Central memory CD8-positive, alpha-beta T cell (primary cell): ENCODE data around the gene RABEP2.
"Not testable (repeated sequence)": the region's sequence is repeated elsewhere in the genome, so short reads cannot be mapped to it uniquely, and the experiment has no call there.

Experiments
- ATAC-seq: fragments of 150-1000 bp; cut with Tn5 transposase; replicated peaks from 2 replicates; pipeline ENCODE4 v1.10.0; 2022; ENCODE audit warnings: mild to moderate bottlenecking, moderate FRiP score, moderate number of reproducible peaks; ENCODE audit not compliant: poor library complexity, severe bottlenecking; ENCODE audit errors: extremely low read depth
- DNase-seq, 2 donors: peaks; one replicate each; pipeline ENCODE4 v3.0.0; 2021; ENCODE audit warnings: low spot score in 2 of 2
- H3K27ac Mint-ChIP-seq: one replicate; pipeline ENCODE4 v1.8.0; 2022; ENCODE audit warnings: low read depth, mild to moderate bottlenecking, moderate library complexity, mixed read lengths
- H3K27me3 Mint-ChIP-seq: one replicate; pipeline ENCODE4 v1.8.0; 2022; ENCODE audit warnings: mixed read lengths
- H3K36me3 Mint-ChIP-seq: one replicate; pipeline ENCODE4 v1.8.0; 2022; ENCODE audit warnings: mild to moderate bottlenecking, moderate library complexity, mixed read lengths; ENCODE audit not compliant: insufficient read depth
- H3K4me1 Mint-ChIP-seq: one replicate; pipeline ENCODE4 v1.8.0; 2022; ENCODE audit warnings: mixed read lengths
- H3K4me3 Mint-ChIP-seq: one replicate; pipeline ENCODE4 v1.8.0; 2022; ENCODE audit warnings: mild to moderate bottlenecking, moderate library complexity, mixed read lengths
- H3K9me3 Mint-ChIP-seq: one replicate; pipeline ENCODE4 v1.8.0; 2022; ENCODE audit warnings: mixed read lengths

The RABEP2 gene

DNA sequence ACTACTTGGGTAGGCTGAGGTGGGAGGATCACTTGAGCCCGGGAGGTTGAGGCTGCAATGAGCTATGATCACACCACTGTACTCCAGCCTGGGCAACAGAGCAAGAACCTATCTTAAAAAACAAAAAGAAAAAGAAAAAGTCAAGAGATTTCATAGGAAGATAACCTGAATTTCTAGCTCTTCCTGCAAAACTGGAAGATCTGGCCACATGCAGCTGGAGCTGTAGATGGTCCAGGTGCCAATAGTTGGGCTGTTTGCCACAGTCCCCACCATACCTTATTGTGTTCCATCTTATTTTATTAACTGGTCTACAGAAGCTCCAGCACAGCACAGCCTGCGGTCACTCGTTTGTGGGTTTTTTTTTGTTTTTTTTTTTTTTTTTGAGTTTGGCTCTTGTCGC is 31.7 kb downstream of the RABEP2 start:
- ATAC-seq: no peak
- no peak for DNase-seq
- H3K27me3 Mint-ChIP-seq: no peaks in the 10 kb centered on the region
- H3K4me3 Mint-ChIP-seq: no peak overlapping the region
- H3K27ac Mint-ChIP-seq: no peak overlapping the region
- no peaks in the 10 kb centered on the region for H3K36me3 Mint-ChIP-seq
- no peaks in the 10 kb centered on the region for H3K4me1 Mint-ChIP-seq
- H3K9me3 Mint-ChIP-seq: no peaks in the 10 kb centered on the region

DNA sequence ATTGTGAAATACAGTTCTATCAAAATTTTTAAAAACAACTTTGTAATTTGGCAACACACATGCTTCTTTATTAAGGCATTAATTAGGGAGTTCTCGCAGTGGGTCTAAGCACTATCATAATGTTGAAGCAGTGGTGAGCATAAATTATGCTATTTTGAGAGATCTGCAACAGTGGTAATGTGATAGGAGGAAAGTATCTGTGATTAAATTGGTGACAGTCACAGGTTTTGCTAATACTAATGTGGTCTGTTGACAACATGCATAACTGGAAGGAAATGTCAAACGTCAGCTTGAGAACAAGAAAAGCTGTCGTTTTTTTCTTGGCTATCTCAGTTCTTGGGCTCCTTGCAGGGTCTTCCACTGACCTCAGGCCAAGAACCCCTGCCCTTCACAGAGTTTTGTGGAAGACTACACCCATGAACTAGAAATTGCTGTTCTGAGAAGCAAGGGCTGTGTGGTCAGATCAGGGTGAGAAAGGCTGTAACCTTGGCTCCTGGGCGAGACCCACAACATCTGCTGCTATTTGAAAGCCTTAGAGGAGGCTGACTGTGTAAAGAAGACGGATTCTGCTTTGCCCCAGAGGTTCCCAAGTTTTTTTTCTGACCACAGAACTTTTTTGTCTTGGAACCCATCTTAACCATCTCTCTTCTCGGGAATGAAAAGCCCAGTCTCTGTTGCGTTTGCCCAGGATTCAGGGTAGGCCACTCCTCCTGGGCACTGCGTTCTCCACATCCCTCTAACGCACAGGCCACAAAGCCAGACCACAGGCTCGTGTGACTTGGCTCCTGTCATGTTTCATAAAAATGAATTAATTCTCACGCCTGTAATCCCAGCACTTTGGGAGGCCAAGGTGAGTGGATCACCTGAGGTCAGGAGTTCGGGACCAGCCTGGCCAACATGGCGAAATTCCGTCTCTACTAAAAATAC is 32.8 kb downstream of the RABEP2 start:
- Mint-ChIP-seq H3K27me3 (no peaks in the 10 kb centered on the region), H3K9me3 (no peaks in the 10 kb centered on the region), H3K4me3 (no peak overlapping the region), H3K36me3 (no peaks in the 10 kb centered on the region), H3K27ac (no peak overlapping the region), H3K4me1 (no peaks in the 10 kb centered on the region)
- no peak for ATAC-seq
- no peak for DNase-seq

DNA sequence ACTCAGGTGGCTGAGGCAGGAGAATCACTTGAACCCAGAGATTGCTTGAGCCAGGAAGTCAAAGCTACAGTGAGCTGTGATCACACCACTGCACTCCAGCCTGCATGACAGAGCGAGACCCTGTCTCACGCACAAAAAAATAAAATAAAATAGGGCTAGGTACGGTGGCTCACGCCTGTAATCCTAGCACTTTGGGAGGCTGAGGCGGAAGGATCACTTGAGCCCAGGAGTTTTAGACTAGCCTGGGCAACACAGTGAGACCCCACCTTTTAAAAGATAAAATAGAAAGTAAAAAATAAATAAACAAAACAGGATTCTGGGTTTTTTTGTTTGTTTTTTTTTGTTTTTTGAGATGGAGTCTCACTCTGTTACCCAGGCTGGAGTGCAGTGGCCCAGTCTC is 34.7 kb downstream of the RABEP2 start:
- not testable (repeated sequence) for H3K4me1 Mint-ChIP-seq, H3K27ac Mint-ChIP-seq, H3K9me3 Mint-ChIP-seq

DNA sequence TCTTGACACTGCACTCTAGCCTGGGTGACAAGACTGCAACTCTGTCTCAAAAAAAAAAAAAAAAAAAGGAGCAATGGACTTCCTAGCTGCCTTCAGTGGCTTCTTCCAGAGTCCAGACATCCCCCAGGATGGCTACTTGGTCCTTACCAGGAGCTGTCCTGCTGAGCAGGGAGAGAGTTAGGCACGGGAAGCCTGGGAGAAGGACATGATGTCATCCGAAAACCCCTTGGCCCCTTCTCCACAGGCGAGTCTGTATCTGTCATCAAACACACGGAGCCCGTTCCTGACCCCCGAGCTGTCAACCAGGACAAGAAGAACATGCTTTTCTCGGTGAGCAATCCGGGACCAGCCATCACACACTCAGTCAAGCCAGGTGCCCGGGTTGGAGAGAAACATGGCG is 38.1 kb downstream of the RABEP2 start:
- H3K4me3 Mint-ChIP-seq: no peak overlapping the region
- no peaks in the 10 kb centered on the region for H3K27me3 Mint-ChIP-seq
- no peak for ATAC-seq
- DNase-seq: no peak
- H3K4me1 Mint-ChIP-seq: no peaks in the 10 kb centered on the region
- H3K9me3 Mint-ChIP-seq: no peaks in the 10 kb centered on the region
- H3K36me3 Mint-ChIP-seq: no peaks in the 10 kb centered on the region
- H3K27ac Mint-ChIP-seq: no peak overlapping the region

More for the DNA sequence above, 34.7 kb downstream of the RABEP2 start:
- DNase-seq, H3K4me3 Mint-ChIP-seq, ATAC-seq, H3K36me3 Mint-ChIP-seq, H3K27me3 Mint-ChIP-seq: not testable (repeated sequence)

DNA sequence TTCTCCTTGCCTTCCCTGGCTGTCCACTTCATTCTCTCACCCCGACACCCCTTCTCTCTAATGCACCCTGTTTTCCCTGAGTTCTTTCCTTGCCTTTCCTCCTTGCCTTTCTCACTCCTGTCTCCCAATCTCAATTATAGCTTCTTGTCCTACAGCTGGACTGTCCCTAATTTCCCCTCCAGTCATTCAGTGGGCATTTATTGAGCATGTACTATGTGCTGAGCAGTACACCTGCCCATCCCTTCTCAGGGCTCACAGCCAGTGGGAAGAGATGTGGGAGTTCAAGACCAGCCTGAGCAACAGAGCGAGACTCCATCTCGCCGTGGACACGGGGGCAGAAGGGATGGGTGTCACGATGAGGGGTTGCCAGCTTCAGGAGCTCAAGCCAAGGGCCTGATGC is 41.0 kb downstream of the RABEP2 start:
- ATAC-seq (no peak), DNase-seq (no peak)
- Mint-ChIP-seq H3K36me3 (peaks cover 8% of the 10 kb centered on the region), H3K9me3 (no peaks in the 10 kb centered on the region), H3K27ac (no peak overlapping the region), H3K4me1 (peaks cover 13% of the 10 kb centered on the region), H3K4me3 (no peak overlapping the region), H3K27me3 (no peaks in the 10 kb centered on the region)

DNA sequence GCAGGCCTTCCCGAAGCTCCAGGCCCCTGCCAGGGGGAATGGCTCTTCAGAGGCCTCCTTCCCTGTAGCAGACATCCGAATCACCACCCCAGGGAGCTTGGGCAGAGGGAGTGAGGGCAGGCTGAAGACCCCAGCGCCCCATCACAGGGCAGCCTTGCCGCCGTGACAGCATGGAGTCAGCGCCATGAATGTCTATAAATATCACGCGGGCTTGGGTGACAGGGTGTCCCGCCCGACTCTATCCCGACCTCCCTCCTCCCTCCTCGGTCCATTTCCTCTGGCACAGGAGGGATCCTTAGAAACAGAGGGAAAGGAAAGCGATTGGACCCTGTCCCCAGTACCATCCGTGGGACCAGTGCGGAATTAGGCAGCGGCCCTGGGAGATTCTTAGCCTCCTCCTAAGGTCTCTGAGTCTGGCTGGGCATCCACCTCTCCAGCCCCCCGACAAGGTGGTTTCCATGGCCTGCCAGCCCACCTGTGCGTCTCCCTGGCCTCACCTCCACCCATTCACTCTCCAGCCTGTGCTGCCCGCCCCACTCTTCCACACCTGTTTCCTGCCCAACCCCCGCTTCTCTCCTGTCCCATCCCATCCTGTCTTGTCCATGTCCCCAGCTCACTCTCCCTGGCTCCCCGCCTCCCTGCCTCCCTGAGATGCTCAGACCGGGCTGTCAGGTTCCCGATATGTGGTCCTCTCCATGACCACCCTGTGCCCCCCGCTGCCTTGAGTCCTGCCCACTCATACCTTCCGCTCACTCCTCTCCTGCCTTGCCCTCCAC is 41.6 kb downstream of the RABEP2 start:
- ATAC-seq (no peak), DNase-seq (no peak)
- H3K27me3 Mint-ChIP-seq: no peaks in the 10 kb centered on the region
- H3K4me3 Mint-ChIP-seq: no peak overlapping the region
- H3K9me3 Mint-ChIP-seq: no peaks in the 10 kb centered on the region
- peaks cover 14% of the 10 kb centered on the region for H3K4me1 Mint-ChIP-seq
- H3K27ac Mint-ChIP-seq: no peak overlapping the region
- H3K36me3 Mint-ChIP-seq: peaks cover 8% of the 10 kb centered on the region

DNA sequence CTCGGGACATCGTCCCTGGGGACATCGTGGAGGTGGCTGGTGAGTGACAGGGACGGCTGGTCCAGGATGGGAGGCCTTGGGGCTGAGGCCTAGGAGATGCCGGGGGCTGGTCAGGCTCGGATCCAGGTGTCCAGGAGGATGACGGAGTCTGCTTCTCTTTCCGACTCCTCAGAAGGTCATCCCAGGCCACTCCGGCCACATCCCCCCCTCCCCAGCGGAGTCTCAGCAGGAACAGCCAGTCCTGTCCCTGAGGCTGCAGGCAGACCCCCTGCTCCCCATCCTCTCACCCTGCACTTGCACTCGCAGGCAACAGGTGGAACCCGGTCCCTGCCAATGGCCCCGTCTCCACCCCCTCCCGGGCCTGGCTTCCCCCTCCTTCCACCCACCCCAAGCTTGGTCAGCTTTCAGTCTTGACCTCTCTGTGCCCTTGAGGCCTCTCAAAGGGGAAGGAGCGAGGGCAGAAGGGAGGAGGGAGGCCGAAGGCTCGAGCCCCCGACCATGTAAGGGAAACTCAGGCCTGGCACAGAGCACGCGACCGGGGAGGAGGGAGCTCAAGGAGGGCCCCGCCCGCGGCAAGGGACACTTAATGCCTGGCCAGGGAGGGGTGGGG is 42.4 kb downstream of the RABEP2 start:
- H3K27me3 Mint-ChIP-seq: no peaks in the 10 kb centered on the region
- H3K36me3 Mint-ChIP-seq: peaks cover 8% of the 10 kb centered on the region
- H3K4me1 Mint-ChIP-seq: peaks cover 14% of the 10 kb centered on the region
- H3K27ac Mint-ChIP-seq: no peak overlapping the region
- peak overlapping the region; percentile 38 for H3K4me3 Mint-ChIP-seq
- ATAC-seq (no peak), DNase-seq (no peak)
- H3K9me3 Mint-ChIP-seq: no peaks in the 10 kb centered on the region

DNA sequence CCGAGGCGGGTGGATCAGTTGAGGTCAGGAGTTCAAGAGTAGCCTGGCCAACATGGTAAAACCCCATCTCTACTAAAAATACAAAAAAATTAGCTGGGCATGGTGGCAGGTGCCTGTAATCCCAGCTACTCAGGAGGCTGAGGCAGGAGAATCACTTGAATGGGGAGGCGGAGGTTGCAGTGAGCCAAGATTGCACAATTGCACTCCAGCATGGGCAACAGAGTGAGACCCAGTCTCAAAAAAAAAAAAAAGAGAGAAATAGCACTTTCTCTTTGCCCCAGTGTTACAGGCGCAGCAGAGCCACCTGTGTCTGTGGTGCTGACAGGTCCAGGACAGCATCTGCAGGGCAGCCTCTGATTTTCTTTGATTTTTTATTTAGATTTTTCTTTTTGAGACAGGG is 43.5 kb downstream of the RABEP2 start:
- H3K27ac Mint-ChIP-seq, ATAC-seq, DNase-seq, H3K27me3 Mint-ChIP-seq, H3K36me3 Mint-ChIP-seq, H3K9me3 Mint-ChIP-seq: not testable (repeated sequence)
- Mint-ChIP-seq H3K4me3 (peak overlapping the region; percentile 84), H3K4me1 (peaks cover 14% of the 10 kb centered on the region)

DNA sequence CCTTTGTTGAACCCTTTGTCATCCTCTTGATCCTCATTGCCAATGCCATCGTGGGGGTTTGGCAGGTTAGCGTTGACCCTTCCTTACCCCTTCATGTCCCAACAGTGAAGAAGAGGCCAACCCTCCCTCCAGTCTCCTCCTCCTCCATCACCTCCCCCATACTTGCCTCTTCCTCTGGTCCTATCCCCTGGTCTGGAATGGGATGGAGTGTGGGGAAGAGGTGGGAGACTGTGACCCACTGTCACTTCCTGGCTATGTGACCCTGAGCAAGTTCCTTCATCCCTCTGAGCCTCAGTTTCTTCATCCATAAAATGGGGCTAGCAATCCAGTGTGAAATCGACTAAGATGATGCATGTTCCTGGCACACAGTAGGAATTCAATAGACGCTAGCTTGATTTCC is 44.1 kb downstream of the RABEP2 start:
- Mint-ChIP-seq H3K27ac (no peak overlapping the region), H3K9me3 (no peaks in the 10 kb centered on the region), H3K4me1 (peaks cover 14% of the 10 kb centered on the region), H3K36me3 (peaks cover 8% of the 10 kb centered on the region), H3K27me3 (no peaks in the 10 kb centered on the region), H3K4me3 (peak overlapping the region; percentile 84)
- DNase-seq: no peak
- no peak for ATAC-seq

DNA sequence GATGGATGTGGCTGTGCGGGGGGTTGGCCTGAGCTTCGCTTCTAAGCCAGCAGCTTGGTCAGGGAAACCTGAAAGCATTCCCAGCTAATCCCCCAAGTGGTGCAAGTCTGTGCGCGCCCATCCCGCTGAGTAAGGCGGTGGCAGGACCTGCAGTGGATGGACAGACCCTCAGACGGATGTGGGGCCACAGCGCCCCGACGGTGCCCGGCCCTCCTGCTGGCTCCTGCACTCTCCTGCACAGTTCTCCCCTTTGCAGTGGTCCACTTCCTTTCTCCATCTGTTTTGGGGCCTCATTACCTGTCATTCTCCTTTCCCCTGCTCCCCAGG is 44.5 kb downstream of the RABEP2 start:
- ATAC-seq: no peak
- Mint-ChIP-seq H3K4me3 (peak overlapping the region; percentile 84), H3K9me3 (no peaks in the 10 kb centered on the region), H3K4me1 (peaks cover 14% of the 10 kb centered on the region), H3K27ac (no peak overlapping the region), H3K36me3 (peaks cover 8% of the 10 kb centered on the region), H3K27me3 (no peaks in the 10 kb centered on the region)
- DNase-seq: no peak

DNA sequence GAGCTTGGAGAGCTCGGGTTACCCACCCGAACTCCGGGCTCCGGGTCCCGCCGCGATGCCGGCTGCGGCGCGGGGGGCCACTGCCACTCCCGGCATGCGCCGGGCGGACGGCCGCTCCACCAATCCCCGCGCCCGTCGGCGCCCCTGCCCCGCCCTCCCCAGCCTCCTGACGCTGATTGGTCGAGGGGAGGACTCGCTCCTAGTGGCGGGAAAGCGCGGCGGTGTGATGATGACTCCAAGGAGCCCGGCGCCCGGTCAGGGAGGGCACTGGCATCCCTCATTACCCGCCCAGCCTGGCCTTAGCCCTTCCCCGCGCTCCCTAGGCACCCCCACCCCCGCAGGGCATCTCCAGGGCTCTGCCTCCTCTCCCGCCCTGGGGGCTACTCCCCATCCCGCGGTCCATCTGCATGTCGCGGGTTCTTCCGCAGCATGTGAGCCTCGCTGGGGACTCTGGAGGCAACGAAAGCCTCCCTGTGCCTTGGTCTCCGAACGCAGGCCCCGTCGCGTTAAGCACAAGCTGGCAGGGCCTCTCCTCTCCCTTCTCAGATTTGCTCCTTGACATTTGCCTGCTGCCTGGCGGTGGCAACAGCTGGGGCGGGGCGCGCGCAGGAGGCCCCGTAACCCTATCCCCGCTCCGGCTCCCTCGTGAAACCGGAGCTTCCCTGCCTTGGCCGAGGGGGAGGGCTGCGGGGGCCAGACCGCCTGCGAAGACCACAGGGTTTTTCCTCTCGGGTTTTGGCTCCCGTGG is 45.0 kb downstream of the RABEP2 start:
- no peak overlapping the region for H3K27ac Mint-ChIP-seq
- H3K4me1 Mint-ChIP-seq: peaks cover 14% of the 10 kb centered on the region
- peak; percentile 94 for ATAC-seq

DNA sequence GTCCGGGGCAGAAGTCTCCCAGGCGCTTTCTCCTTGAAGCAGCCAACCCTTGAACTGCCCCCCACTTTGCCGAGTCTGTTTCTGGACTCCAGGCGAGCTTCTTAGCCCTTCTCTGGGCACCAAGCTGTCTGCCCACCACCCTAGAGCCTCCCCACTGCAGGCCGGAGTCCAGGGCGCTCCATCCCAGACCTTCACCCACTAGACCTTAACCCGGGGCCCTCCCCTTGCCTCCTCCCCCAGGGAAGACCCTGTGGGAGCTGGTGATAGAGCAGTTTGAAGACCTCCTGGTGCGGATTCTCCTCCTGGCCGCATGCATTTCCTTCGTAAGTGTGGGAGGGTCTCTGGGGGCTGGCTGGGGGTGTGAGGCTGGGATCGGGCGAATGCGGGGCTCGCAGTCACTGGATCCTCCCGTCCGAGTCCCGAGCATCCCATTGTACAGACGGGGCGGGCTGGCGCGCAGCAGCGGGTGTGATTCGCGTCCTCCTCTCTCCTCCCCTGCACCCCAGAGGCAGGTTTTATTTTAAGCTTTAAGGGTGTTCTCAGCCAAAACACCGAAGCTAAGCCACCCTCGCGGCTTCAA is 45.7 kb downstream of the RABEP2 start:
- no peaks in the 10 kb centered on the region for H3K27me3 Mint-ChIP-seq
- DNase-seq (no peak), ATAC-seq (peak; percentile 46)
- H3K4me3 Mint-ChIP-seq: peak overlapping the region; percentile 84
- H3K36me3 Mint-ChIP-seq: peaks cover 8% of the 10 kb centered on the region
- no peak overlapping the region for H3K27ac Mint-ChIP-seq
- peaks cover 14% of the 10 kb centered on the region for H3K4me1 Mint-ChIP-seq
- H3K9me3 Mint-ChIP-seq: no peaks in the 10 kb centered on the region

More for the DNA sequence above, 45.0 kb downstream of the RABEP2 start:
- H3K27me3 Mint-ChIP-seq: no peaks in the 10 kb centered on the region
- H3K9me3 Mint-ChIP-seq: no peaks in the 10 kb centered on the region
- H3K4me3 Mint-ChIP-seq: peak overlapping the region; percentile 84
- peaks cover 8% of the 10 kb centered on the region for H3K36me3 Mint-ChIP-seq
- DNase-seq: peak; percentile 56 to 57
